GM13977 (cell line): Measurements from ENCODE around the gene TPPP2.

Source experiments
- DNase-seq: peaks from one replicate; pipeline ENCODE4 v3.0.0; 2012; ENCODE audit warnings: low spot score
- CTCF ChIP-seq: IDR thresholded peaks from 2 replicates; pipeline ENCODE4 v1.5.1; 2012; ENCODE audit warnings: mild to moderate bottlenecking, control low read depth; ENCODE audit not compliant: insufficient read depth; ENCODE audit errors: extremely low read depth, missing control alignments
- in situ Hi-C: fragments of 300-500 bp; cut with MboI; formaldehyde crosslinking; loops from one replicate; pipeline ENCODE4 v1.12.0; 2022; ENCODE audit warnings: low sequenced_read_pairs, low pct_unique_long_range_greater_than_20kb, mixed read lengths, inconsistent platforms; ENCODE audit not compliant: unreplicated experiment

The TPPP2 gene

GRCh38 chr14:21077672-21078071, 47.7 kb downstream of the TPPP2 start:
- no peak for TF ChIP-seq CTCF
- in situ Hi-C loops, result no loop called here
- DNase-seq, result peak; percentile 25

DNA sequence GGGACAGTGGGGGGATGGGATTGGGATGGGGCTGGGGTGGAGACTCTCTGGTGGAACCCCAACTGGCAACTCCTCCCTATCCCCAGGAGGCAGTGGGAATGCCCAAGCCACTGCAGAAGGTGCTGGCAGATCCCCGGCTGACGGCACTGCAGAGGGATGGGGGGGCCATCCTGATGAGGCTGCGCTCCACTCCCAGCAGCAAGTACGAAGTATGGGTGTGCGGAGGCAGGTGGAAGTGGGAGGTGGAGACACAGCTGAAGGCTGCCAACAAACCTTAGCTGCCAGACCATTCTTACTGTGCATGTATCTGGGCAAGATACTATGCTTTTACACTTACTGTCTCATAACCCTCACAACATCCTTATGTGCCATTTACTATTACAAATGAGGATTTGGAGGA, 48.3 kb downstream of the TPPP2 start:
- in situ Hi-C loops, result no loop called here
- no peak for DNase-seq
- TF ChIP-seq CTCF, result no peak

DNA sequence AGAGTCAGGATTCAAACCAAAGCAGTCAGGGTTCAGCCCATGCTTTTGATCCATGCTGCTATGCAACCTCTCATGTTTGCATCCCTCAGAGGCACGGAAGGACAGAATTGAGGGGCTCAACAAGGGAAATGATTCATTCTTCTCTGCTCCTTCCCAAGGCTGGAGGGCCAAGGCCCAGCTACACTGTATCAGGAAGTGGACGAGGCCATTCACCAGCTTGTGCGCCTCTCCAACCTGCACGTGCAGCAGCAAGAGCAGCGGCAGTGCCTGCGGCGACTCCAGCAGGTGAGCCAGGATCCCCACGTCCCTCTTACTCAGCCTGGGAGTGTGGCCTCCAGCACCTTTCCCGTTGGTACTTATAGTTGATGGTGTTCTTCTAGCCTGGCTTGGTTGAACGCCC, 48.7 kb downstream of the TPPP2 start:
- in situ Hi-C loops, result no loop called here

GRCh38 chr14:21081521-21082142, 51.6 kb downstream of the TPPP2 start:
- in situ Hi-C loops, result no loop called here
- DNase-seq, result no peak
- TF ChIP-seq CTCF, result no peak

More for the DNA sequence above, 48.7 kb downstream of the TPPP2 start:
- DNase-seq, result no peak
- TF ChIP-seq CTCF, result no peak
